Measurements from ENCODE around the gene AK2. TPM values are rescaled to one million over a fixed set of nuclear protein-coding genes. Genes with fewer than 3 reads are reported as not detected.
A peak's percentile ranks its signal among the peaks of the same experiment; 100 is the strongest.
"Not testable (repeated sequence)": the region's sequence is repeated elsewhere in the genome, so short reads cannot be mapped to it uniquely, and the experiment has no call there.

The AK2 gene
- total and polyA plus RNA-seq, 7 donors, result 79.6 to 202 (median 139) TPM

- no peaks in the 10 kb centered on the region for H3K27me3 ChIP-seq
- DNase-seq, result no peak
- peaks cover 0 to 14% (median 8%) of the 10 kb centered on the region in 4 donors for H3K4me1 ChIP-seq
- H3K36me3 ChIP-seq, result no peaks in the 10 kb centered on the region
- no peak overlapping the region for H3K4me3 ChIP-seq
- no peaks in the 10 kb centered on the region for H3K9me3 ChIP-seq
- 77 to 82% methylated on average over 2 of the region's 2 CpGs for WGBS, 2 donors
- TF ChIP-seq POLR2A (IDR thresholded peaks at IDR 0.05), result no peak
- TF ChIP-seq EP300 (IDR thresholded peaks at IDR 0.05), result no peak
- TF ChIP-seq POLR2AphosphoS5 (IDR thresholded peaks at IDR 0.05), result no peak
- no peak for TF ChIP-seq CTCF (IDR thresholded peaks at IDR 0.05)
- intact Hi-C loops (cut with DNase I), result no loop called here
- H3K27ac ChIP-seq, result peak overlapping the region in 2 of 4 donors; percentile 30 to 48
Observed at GRCh38 chr1:32997381-32997891, 39.2 kb downstream of the AK2 start.

GRCh38 chr1:32993324-32993636 is 43.4 kb downstream of the AK2 start:
- peaks cover 0 to 38% (median 15%) of the 10 kb centered on the region in 4 donors for H3K4me1 ChIP-seq
- DNase-seq, result peak; percentile 17
- WGBS, 2 donors, result 88 to 96% methylated on average over 8 of the region's 8 CpGs

DNA sequence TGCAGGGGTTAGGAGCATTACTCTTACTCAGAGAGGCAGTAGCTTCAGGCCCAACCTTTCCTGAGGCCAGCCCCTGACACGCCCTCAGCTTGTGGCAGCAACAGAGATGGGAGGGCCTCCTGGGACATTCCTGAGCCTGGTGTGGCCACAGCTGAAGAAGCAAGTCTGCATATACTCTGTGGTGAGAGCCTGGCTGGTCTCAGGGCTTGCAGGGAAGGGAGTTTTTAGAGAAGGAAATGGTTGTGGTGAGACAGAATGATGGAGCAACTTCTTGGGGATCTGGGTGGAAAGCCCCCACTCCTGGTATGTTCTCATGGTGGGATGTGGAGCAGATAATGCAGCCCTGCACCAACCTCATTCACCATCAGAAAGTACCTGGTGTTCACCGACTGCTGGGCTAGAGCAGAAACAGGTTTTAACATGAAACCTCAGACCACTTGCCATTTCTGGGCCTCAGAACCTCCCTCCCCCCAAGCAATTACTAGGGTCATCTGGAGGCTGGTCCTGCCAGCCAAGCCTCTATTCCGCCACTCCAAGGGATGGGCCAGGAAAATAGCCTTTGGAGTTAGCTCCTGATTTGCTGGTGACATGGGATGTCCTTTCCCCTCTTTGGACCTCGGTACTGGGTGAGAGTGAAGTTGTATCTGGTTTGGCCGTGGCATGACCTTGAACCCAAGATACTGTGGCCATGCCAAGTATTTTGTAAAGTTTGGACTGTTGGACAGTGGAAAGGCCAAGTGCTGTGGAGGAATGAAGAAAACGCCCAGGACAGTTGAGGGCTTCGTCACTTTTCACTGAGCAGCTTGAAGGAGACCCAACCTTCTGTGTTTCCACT is 44.0 kb downstream of the AK2 start:
- H3K36me3 ChIP-seq, result no peaks in the 10 kb centered on the region
- H3K9me3 ChIP-seq, result no peaks in the 10 kb centered on the region
- H3K27me3 ChIP-seq, result no peaks in the 10 kb centered on the region
- peaks cover 0 to 35% (median 13%) of the 10 kb centered on the region in 4 donors for H3K4me1 ChIP-seq
- WGBS, 2 donors, result 49 to 56% methylated on average over 7 of the region's 7 CpGs
- intact Hi-C loops (cut with DNase I), result no loop called here
- peak overlapping the region in 3 of 4 donors; percentile 37 to 59 (median 52) for H3K27ac ChIP-seq
- DNase-seq, result peak; percentile 83
- no peak overlapping the region for H3K4me3 ChIP-seq
- TF ChIP-seq POLR2A (IDR thresholded peaks at IDR 0.05), result no peak
- peak in 1 of 4 donors; percentile 23 for TF ChIP-seq POLR2AphosphoS5 (IDR thresholded peaks at IDR 0.05)

More at GRCh38 chr1:32993324-32993636, 43.4 kb downstream of the AK2 start:
- H3K9me3 ChIP-seq; H3K27me3 ChIP-seq; intact Hi-C loops (cut with DNase I); H3K36me3 ChIP-seq; H3K4me3 ChIP-seq: not testable (repeated sequence)
- H3K27ac ChIP-seq, result peak overlapping the region in 1 of 4 donors; percentile 51

GRCh38 chr1:32991819-32992488 is 44.7 kb downstream of the AK2 start:
- H3K27me3 ChIP-seq, result no peaks in the 10 kb centered on the region
- intact Hi-C loops (cut with DNase I), result no loop called here
- H3K9me3 ChIP-seq, result no peaks in the 10 kb centered on the region
- WGBS, 2 donors, result 66 to 73% methylated on average over 9 of the region's 9 CpGs
- H3K4me1 ChIP-seq, result peaks cover 0 to 32% (median 13%) of the 10 kb centered on the region in 4 donors
- no peak overlapping the region for H3K4me3 ChIP-seq
- no peak for TF ChIP-seq EP300 (IDR thresholded peaks at IDR 0.05)
- no peak for TF ChIP-seq POLR2AphosphoS5 (IDR thresholded peaks at IDR 0.05)
- no peaks in the 10 kb centered on the region for H3K36me3 ChIP-seq
- H3K27ac ChIP-seq, result peak overlapping the region in 3 of 4 donors; percentile 0 to 59 (median 52)
- peak; percentile 56 for DNase-seq

DNA sequence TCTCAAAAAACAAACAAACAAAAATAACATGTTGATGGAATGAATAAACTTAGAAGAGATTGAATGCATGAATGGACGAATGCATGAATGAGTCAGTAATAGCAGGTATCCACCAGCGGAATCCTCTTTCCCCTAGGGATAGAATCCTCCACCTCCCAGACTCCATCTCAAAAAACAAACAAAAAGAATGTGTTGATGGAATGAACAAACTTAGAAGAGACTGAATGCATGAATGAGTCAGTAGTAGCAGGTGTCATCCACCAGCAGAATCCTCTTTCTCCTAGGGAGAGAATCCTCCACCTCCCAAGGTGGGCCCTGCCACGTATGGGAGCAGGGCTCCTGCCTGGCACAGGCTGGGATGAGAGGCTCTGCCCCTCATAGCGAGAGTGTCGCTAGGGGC is 45.3 kb downstream of the AK2 start:
- TF ChIP-seq POLR2AphosphoS5 (IDR thresholded peaks at IDR 0.05) (no peak), POLR2A (IDR thresholded peaks at IDR 0.05) (no peak), EP300 (IDR thresholded peaks at IDR 0.05) (no peak), CTCF (IDR thresholded peaks at IDR 0.05) (no peak)
- no peak overlapping the region for H3K4me3 ChIP-seq
- WGBS, 2 donors, result 88 to 92% methylated on average over 5 of the region's 5 CpGs
- intact Hi-C loops (cut with DNase I), result no loop called here
- H3K27ac ChIP-seq, result peak overlapping the region in 2 of 4 donors; percentile 52 to 59
- no peaks in the 10 kb centered on the region for H3K36me3 ChIP-seq
- H3K9me3 ChIP-seq, result no peaks in the 10 kb centered on the region
- peaks cover 0 to 32% (median 13%) of the 10 kb centered on the region in 4 donors for H3K4me1 ChIP-seq
- no peak for DNase-seq
- H3K27me3 ChIP-seq, result no peaks in the 10 kb centered on the region

DNA sequence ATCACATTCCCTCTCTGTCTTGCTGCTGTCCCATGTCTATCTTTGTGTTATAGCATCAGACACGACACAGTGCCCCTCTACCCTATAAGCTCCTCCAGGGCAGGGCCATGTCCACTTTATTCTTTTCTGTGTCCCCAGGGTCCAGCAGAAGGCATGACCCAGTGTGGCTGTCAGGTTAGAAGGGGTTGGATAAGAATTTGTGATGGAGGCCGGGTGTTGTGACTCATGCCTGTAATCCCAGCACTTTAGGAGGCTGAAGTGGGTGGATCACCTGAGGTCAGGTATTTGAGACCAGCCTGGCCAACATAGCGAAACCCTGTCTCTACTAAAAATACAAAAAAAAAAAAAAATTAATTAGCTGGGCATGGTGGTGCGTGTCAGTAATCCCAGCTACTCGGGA is 45.8 kb downstream of the AK2 start:
- peak; percentile 20 for DNase-seq
- intact Hi-C loops (cut with DNase I), result no loop called here
- WGBS, 2 donors, result 93 to 95% methylated on average over 5 of the region's 5 CpGs
- H3K4me1 ChIP-seq, result peaks cover 0 to 32% (median 13%) of the 10 kb centered on the region in 4 donors
- no peaks in the 10 kb centered on the region for H3K9me3 ChIP-seq
- no peak overlapping the region for H3K4me3 ChIP-seq
- no peak for TF ChIP-seq POLR2A (IDR thresholded peaks at IDR 0.05)
- no peak for TF ChIP-seq EP300 (IDR thresholded peaks at IDR 0.05)
- no peak for TF ChIP-seq CTCF (IDR thresholded peaks at IDR 0.05)
- TF ChIP-seq POLR2AphosphoS5 (IDR thresholded peaks at IDR 0.05), result no peak
- no peaks in the 10 kb centered on the region for H3K27me3 ChIP-seq
- H3K27ac ChIP-seq, result no peak overlapping the region
- H3K36me3 ChIP-seq, result no peaks in the 10 kb centered on the region

Measured in sigmoid colon (tissue), 7 donors.